ENCODE data around the gene SYT7.

SYT7 gene

GRCh38 chr11:61581030-61581928 lies at the start of gene SYT7 (continued):
- TF ChIP-seq PATZ1 (tag by site-specific recombination; IDR thresholded peaks at IDR 0.05) = peak; percentile 53; the same call in 1 of the 2 replicates
- TF ChIP-seq ZNF692 (tag by site-specific recombination; IDR thresholded peaks at IDR 0.05) = peak; percentile 53; the same call in 1 of the 2 replicates
- TF ChIP-seq ZNF37A (tag by site-specific recombination; IDR thresholded peaks at IDR 0.05) = no peak; the same call in 1 of the 2 replicates
- no peak for TF ChIP-seq ZNF560 (tag by site-specific recombination; IDR thresholded peaks at IDR 0.05; ENCODE audit: borderline replicate concordance)
- TF ChIP-seq ZNF311 (tag by site-specific recombination; IDR thresholded peaks at IDR 0.05; ENCODE audit: borderline replicate concordance) = no peak
- peak; percentile 58; the same call in 1 of the 2 replicates for TF ChIP-seq BCL11B (tag by site-specific recombination; IDR thresholded peaks at IDR 0.05; ENCODE audit: low read depth)
- no peak for TF ChIP-seq HOXD13 (CRISPR knock-in tag; IDR thresholded peaks at IDR 0.05; ENCODE audit: borderline replicate concordance)
- no peak for TF ChIP-seq WT1 (tag by site-specific recombination; IDR thresholded peaks at IDR 0.05)
- TF ChIP-seq ZFP3 (tag by site-specific recombination; IDR thresholded peaks at IDR 0.05; ENCODE audit: low read depth) = no peak
- peak; percentile 35; the same call in 1 of the 2 replicates for TF ChIP-seq PRDM4 (tag by site-specific recombination; IDR thresholded peaks at IDR 0.05)
- TF ChIP-seq ZNF10 (tag by site-specific recombination; IDR thresholded peaks at IDR 0.05) = 0 out of 2 replicates have a peak, but pooled peaks have one; percentile 39
- no peak for TF ChIP-seq ATF2 (tag by site-specific recombination; IDR thresholded peaks at IDR 0.05; ENCODE audit: low read depth)
- no peak for TF ChIP-seq ZNF266 (tag by site-specific recombination; IDR thresholded peaks at IDR 0.05; ENCODE audit: low read depth)
- 0 out of 2 replicates have a peak, but pooled peaks have one; percentile 17 for TF ChIP-seq ZIC2 (tag by site-specific recombination; IDR thresholded peaks at IDR 0.05)
- 0 out of 2 replicates have a peak, but pooled peaks have one; percentile 29 for TF ChIP-seq ZBTB48 (tag by site-specific recombination; IDR thresholded peaks at IDR 0.05)
- peak; percentile 72 for TF ChIP-seq KLF1 (tag by site-specific recombination; IDR thresholded peaks at IDR 0.05)
- peak; percentile 71 for TF ChIP-seq SP3 (tag by site-specific recombination; IDR thresholded peaks at IDR 0.05)
- TF ChIP-seq BCL11A (tag by site-specific recombination; IDR thresholded peaks at IDR 0.05; ENCODE audit: low read depth) = no peak
- no peak for TF ChIP-seq ZBTB6 (tag by site-specific recombination; IDR thresholded peaks at IDR 0.05)
- TF ChIP-seq ZNF670 (tag by site-specific recombination; IDR thresholded peaks at IDR 0.05; ENCODE audit: low read depth) = no peak
- peak; percentile 90 for TF ChIP-seq ZBTB8A (tag by site-specific recombination; IDR thresholded peaks at IDR 0.05)
- TF ChIP-seq ZNF843 (tag by site-specific recombination; IDR thresholded peaks at IDR 0.05) = peak; percentile 38; the same call in 1 of the 2 replicates
- TF ChIP-seq ZBTB26 (tag by site-specific recombination; optimal IDR thresholded peaks at IDR 0.05) = peak; percentile 80
- TF ChIP-seq HIC1 (tag by site-specific recombination; IDR thresholded peaks at IDR 0.05) = peak; percentile 84
- TF ChIP-seq ZBTB21 (tag by site-specific recombination; IDR thresholded peaks at IDR 0.05) = 0 out of 2 replicates have a peak, but pooled peaks have one; percentile 28
- TF ChIP-seq EGR2 (tag by site-specific recombination; IDR thresholded peaks at IDR 0.05; ENCODE audit: low read depth) = no peak
